SKM-1 treated with dmso at 0.1 percent for 144 hours (cell line): ENCODE data around the gene PRKAR1B.
"Not testable (repeated sequence)": the region's sequence is repeated elsewhere in the genome, so short reads cannot be mapped to it uniquely, and the experiment has no call there.

Source experiments
- DNase-seq: peaks from one replicate; lab custom pipeline; 2025; ENCODE audit not compliant: unreplicated experiment; lab: John Stamatoyannopoulos, UW

PRKAR1B gene

GRCh38 chr7:672891-673290, 54.2 kb downstream of the PRKAR1B start:
- no peak for DNase-seq

DNA sequence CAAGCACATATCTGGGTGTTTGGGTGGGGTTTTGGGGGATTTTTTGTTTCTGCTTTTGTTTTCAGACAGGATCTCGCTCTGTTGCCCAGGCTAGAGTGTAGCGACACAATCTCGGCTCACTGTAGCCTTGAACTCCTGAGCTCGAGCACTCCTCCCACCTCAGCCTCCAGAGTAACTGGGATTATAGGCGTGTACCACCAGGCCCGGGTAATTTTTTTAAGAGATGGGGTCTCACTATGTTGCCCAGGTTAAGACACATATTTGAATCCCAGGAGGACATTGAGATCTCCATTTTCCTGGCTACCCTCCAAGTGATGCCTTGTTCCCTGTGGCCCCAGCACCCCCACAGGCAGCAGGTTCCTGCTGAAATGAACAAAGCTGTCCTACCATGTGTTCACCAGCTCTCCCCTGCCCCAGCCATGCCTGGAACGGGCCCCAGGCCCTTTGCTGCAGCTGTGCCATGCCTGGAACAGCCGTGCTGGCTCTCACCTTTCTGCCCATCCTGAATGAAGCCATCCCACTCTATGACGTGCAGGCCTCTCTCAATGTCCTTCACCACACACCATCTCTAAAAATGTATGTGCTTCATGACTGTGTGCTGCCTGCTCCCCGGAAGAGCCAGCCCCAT, 55.6 kb downstream of the PRKAR1B start:
- DNase-seq = no peak

DNA sequence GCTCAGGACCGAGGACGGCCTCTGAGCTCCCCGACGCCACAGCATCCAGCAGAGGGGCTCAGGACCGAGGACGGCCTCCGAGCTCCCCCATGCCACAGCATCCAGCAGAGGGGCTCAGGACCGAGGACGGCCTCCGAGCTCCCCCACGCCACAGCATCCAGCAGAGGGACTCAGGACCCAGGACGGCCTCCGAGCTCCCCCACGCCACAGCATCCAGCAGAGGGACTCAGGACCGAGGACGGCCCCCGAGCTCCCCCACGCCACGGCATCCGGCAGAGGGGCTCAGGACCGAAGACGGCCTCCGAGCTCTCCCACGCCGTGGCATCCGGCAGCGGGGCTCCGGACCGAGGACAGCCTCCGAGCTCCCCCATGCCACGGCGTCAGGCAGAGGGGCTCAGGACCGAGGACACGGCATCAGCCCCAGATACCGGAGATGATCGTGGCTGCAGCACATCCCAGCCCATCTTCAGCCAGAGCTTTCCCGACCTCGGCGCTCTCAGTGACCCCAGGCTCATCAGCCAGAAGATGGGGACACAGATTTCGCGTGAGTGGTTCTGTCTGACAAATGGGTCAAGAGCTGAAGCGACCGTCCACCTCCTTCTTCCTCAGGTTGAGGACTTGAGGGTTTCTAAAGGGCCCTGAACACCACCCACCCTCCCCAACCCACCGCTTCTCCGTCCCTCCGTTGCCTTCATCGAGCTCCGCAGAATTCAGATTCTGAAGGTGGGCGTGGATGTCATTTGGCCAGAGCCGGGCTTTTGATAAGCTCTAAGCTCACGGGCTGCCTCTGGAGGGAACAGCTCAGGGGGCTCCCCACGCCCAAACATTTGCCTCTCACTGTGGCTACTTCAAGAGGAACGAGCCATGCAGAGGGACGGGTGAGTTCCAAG, 56.3 kb downstream of the PRKAR1B start:
- DNase-seq = no peak

- no peak for DNase-seq
These were observed 58.1 kb downstream of the PRKAR1B start for GRCh38 chr7:668958-669357.

- DNase-seq = no peak
These were observed 58.7 kb downstream of the PRKAR1B start for GRCh38 chr7:668139-668931.

DNA sequence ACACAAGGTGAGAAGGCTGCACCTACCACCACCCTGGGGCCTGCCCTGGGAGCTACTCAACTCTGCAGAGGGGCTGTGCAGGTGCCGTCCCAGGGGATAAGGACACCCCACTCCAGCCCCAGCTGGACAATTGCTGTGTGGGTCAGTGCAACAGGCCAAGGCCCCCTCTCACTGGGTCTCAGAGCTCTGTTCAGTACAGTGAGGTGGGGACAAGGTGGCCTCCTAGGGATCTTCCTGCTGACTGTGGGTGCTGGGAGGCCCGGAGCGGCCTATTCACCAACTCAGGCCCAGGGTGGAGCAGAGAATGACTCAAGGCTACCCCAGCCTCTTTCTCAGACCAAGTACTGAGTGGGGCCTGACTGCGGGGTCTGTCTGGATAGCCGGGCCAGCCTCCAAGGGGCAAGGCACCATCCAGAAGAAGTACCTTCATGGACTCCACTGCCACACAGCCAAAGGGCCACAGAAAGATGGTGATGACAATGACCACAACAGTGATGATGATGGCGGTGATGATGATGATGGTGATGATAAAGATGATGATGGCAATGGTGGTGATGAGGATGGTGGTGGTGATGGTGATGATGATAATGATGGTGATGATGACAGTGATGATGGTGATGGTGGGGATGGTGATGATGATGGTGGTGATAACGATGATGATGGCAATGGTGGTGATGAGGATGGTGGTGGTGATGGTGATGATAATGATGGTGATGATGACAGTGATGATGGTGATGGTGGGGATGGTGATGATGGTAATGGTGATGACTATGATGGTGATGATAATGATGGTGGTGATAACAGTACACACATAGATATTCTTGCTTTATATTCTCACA, 60.4 kb downstream of the PRKAR1B start:
- DNase-seq = no peak

GRCh38 chr7:665736-666453, 61.2 kb downstream of the PRKAR1B start:
- no peak for DNase-seq

DNA sequence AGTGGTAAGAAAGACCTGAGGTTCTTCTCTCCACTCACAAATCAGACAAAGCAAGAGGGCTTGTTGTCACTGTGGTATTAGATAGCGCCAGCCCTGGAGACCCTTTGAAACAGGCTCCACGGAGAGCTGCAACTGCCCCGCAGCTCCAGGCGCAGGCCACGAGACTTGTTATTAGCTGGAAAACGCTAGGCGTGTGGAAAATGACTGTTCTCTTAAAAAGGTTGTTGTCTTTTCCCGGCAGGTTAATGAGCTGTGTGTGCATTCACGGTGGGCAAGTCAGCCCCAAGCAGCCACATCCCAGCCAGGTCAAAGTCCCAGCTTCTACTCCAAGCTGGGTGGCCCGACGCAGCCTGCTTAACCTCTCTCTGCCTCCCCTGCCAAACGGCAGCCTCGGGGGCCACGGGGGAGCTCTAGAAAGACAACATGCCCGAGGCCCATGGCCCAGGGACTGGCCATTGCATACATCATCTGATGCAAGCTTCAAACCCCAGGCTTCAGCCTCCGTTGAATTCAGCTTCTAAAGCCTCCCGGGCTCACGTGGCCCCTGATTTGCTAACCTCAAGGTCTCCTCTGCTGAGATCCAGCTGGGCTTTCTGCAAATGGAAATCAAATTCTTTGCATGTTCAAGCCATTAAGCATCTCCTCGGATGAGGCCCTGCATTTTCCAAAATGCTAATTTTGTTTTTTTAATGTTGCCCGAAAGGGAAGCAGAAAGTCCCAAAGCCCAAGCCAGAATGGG, 61.9 kb downstream of the PRKAR1B start:
- DNase-seq = no peak

GRCh38 chr7:664402-664775, 62.7 kb downstream of the PRKAR1B start:
- DNase-seq = no peak

DNA sequence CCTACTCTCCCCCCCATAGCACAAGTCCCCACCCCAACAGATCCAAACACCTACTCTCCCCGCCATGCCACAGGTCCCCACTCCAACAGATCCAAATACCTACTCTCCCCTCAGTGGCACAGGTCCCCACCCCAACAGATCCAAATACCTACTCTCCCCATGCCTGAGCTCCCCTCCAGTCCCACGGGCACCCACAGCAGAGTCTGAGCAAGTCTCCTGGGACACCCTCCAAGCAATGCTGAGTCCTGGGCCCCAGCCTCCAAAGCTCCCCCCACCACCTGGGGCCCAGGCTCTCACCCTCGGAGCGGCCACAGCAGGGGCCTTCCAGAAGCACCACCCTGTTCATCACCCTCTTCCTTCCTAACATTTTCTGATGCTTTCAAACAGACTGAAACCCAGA, 64.5 kb downstream of the PRKAR1B start:
- DNase-seq = no peak

GRCh38 chr7:659996-660395, 67.1 kb downstream of the PRKAR1B start:
- no peak for DNase-seq

- no peak for DNase-seq
These were observed 67.7 kb downstream of the PRKAR1B start for GRCh38 chr7:659306-659847.

- no peak for DNase-seq
These were observed 69.4 kb downstream of the PRKAR1B start for GRCh38 chr7:657565-658119.

DNA sequence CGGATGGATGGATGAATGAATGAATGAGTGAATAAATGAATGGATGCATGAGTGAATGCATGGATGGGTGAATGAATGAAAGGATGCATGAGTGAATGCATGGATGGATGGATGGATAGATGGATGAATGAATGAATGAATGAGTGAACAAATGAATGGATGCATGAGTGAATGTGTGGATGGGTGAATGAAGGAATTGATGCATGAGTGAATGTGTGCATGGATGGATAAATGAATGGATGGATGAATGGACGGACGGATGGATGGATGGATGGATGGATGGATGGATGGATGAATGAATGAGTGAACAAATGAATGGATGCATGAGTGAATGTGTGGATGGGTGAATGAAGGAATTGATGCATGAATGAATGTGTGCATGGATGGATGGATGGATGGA, 70.1 kb downstream of the PRKAR1B start:
- not testable (repeated sequence) for DNase-seq

- no peak for DNase-seq
These were observed 71.3 kb downstream of the PRKAR1B start for GRCh38 chr7:655758-656157.

DNA sequence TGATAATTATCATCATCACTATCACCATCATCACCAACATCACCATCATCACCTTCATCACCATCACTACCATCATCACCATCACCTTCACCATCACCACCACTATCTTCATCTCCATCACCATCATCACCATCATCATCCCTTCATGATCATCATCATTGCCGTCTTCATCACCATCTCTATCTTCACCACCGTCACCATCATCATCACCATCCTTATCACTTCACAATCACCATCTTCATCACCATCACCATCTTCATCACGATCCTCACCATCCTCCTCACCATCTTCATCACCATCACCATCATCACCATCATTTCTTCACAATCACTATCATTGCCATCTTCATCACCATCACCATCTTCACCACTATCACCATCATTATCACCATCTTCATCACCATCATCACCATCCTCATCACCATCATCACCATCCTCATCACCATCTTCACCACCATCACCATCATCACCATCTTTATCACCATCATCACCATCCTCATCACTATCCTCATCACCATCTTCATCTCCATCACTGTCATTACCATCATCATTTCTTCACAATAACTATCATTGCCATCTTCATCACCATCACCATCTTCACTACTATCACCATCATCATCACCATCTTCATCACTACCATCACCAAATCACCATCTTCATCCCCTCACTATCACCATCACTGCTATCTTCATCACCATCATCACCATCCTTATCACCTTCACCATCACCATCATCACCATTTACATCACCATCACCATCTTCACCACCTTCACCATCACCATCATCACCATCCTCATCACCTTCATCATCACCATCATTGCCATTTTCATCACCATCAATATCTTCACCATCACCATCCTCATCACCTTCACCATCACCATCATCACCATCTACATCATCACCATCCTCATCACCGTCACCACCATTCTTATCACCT, 73.0 kb downstream of the PRKAR1B start:
- no peak for DNase-seq

DNA sequence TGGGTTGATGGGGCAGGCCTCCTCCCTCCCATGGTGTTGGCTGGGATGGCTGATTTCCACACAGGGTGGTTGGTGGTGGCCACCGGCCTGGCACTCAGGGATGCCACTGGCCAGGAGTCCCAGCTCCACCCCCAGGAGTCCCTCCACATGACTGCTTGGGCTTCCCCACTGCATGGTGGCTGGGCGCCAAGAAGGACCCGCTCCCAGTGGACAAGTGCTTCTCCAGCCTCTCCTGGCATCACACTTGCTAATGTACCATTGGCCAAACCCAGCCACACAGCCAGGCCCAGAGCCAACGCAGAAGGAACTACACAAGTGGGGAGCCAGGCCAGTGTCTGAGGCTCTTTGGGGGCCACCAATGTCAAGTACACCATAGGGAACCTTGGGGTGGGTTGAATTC, 74.2 kb downstream of the PRKAR1B start:
- DNase-seq = no peak

- not testable (repeated sequence) for DNase-seq
These were observed 74.9 kb downstream of the PRKAR1B start for GRCh38 chr7:652167-652566.
